D721Med (cell line): ENCODE data around the gene OOSP4A.

Experiments
- DNase-seq: peaks from one replicate; pipeline ENCODE4 v3.0.0; 2011; ENCODE audit warnings: low spot score; ENCODE audit not compliant: insufficient read length
- FAIRE-seq: peaks from 2 replicates; lab custom pipeline; 2011; peaks lifted over from hg19 to GRCh38; lab: Jason Lieb, UNC
- TF ChIP-seq, protein P1 (sequence below): IDR thresholded peaks from 2 replicates; pipeline ENCODE4 v1.5.1; 2012; ENCODE audit warnings: mild to moderate bottlenecking, control low read depth; ENCODE audit not compliant: insufficient read depth; ENCODE audit errors: missing control alignments

Gene OOSP4A

GRCh38 chr11:59992425-59992824 lies 28.6 kb downstream of the OOSP4A start:
- TF ChIP-seq, protein P1, sequence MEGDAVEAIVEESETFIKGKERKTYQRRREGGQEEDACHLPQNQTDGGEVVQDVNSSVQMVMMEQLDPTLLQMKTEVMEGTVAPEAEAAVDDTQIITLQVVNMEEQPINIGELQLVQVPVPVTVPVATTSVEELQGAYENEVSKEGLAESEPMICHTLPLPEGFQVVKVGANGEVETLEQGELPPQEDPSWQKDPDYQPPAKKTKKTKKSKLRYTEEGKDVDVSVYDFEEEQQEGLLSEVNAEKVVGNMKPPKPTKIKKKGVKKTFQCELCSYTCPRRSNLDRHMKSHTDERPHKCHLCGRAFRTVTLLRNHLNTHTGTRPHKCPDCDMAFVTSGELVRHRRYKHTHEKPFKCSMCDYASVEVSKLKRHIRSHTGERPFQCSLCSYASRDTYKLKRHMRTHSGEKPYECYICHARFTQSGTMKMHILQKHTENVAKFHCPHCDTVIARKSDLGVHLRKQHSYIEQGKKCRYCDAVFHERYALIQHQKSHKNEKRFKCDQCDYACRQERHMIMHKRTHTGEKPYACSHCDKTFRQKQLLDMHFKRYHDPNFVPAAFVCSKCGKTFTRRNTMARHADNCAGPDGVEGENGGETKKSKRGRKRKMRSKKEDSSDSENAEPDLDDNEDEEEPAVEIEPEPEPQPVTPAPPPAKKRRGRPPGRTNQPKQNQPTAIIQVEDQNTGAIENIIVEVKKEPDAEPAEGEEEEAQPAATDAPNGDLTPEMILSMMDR = no peak
- DNase-seq (no peak), FAIRE-seq (no peak)

GRCh38 chr11:59997800-59998199 lies 34.0 kb downstream of the OOSP4A start:
- TF ChIP-seq, protein P1 = no peak
- DNase-seq = no peak
- no peak for FAIRE-seq

GRCh38 chr11:59999691-60000090 lies 35.9 kb downstream of the OOSP4A start:
- FAIRE-seq = no peak
- DNase-seq = no peak
- TF ChIP-seq, protein P1 = no peak

DNA sequence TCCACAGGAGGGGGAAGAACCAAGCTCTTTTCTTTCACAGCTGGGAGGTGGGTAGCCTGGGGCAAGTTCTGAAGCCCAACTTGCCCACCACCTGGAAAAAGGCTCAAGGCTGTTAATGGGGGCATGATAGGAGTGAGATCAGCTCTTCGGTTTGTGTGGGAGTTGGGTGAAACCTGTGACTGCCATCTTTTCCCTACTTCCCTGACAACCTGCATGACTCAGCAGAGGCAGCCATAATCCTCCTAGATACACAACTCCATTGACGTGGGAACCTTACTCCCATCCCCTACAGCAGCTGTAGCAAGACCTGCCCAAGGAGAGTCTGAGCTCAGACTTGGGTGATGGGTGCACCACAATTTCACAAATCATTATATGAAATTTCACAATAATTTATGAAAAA lies 39.9 kb downstream of the OOSP4A start:
- FAIRE-seq = no peak
- TF ChIP-seq, protein P1 = no peak

DNA sequence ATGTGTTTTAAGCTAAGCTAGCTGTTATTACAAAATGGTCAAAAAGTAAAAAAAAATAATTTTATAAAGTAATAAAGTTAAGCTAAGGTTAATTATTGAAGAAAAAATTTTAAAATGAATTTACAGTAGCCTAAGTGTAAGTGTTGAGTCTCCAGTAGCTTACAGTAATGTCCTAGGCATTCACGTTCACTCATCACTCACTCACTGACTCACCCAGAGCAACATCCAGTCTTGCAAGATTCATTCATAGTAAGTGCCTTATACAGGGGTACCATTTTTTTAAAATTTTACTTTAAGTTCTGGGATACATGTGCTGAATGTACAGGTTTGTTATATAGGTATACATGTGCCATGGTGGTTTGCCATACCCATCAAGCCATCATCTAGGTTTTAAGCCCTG lies 41.5 kb downstream of the OOSP4A start:
- DNase-seq (no peak), FAIRE-seq (no peak)
- TF ChIP-seq, protein P1 = no peak

More for the DNA sequence above, 39.9 kb downstream of the OOSP4A start:
- DNase-seq = no peak

- TF ChIP-seq, protein P1 = no peak
- FAIRE-seq (no peak), DNase-seq (no peak)
Measured at GRCh38 chr11:60016881-60017280, 53.0 kb downstream of the OOSP4A start, which contains the start of gene OOSP4B. OOSP4B (plus strand) TSS chr11:60017181.

DNA sequence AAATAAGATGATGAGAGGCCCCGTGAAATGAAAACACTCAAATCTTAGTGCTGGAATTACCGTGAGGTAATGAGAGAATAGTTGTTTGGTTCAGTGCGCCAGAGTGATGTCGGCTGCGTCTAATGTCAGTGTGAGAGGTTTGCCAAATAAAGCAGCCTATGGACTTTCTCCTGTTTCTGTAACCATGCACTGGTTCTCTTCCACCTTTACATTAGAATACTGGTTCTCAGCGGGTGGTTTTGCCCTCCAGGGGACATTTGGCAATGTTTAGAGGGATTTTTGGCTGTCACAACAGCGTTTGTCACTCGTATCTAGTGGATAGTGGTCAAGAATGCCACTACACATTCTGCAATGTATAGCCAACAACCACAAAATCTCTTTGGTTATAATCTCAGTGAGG lies 54.2 kb downstream of the OOSP4A start:
- FAIRE-seq (no peak), DNase-seq (no peak)
- TF ChIP-seq, protein P1 = no peak
